ENCODE data around the gene OR52E2.

- no peak for TF ChIP-seq EZH2phosphoT487 (IDR thresholded peaks at IDR 0.05)
- TF ChIP-seq CTCF (IDR thresholded peaks at IDR 0.05), result no peak
- no peak for TF ChIP-seq EZH2 (IDR thresholded peaks at IDR 0.05)
Observed at GRCh38 chr11:5021996-5022395, 37.4 kb downstream of the OR52E2 start.
